Skin of body (tissue), 2 donors: ENCODE results near the gene ATXN2L. TPM values are rescaled to one million over a fixed set of nuclear protein-coding genes. Genes with fewer than 3 reads are reported as not detected.
A peak's percentile ranks its signal among the peaks of the same experiment; 100 is the strongest.
"Not testable (repeated sequence)": the region's sequence is repeated elsewhere in the genome, so short reads cannot be mapped to it uniquely, and the experiment has no call there.

Experiments
- DNase-seq: peaks from one replicate; lab custom pipeline; 2025; lab: John Stamatoyannopoulos, UW
- total RNA-seq: library from RNA; depleted of rRNA; stranded (reverse); fragments of >200 nt; gene quantifications from one replicate; pipeline ENCODE4 v1.2.3, GENCODE V29; 2014

Gene ATXN2L
- total RNA-seq, 1 donor from 2014 or later, result 48.2 TPM

DNA sequence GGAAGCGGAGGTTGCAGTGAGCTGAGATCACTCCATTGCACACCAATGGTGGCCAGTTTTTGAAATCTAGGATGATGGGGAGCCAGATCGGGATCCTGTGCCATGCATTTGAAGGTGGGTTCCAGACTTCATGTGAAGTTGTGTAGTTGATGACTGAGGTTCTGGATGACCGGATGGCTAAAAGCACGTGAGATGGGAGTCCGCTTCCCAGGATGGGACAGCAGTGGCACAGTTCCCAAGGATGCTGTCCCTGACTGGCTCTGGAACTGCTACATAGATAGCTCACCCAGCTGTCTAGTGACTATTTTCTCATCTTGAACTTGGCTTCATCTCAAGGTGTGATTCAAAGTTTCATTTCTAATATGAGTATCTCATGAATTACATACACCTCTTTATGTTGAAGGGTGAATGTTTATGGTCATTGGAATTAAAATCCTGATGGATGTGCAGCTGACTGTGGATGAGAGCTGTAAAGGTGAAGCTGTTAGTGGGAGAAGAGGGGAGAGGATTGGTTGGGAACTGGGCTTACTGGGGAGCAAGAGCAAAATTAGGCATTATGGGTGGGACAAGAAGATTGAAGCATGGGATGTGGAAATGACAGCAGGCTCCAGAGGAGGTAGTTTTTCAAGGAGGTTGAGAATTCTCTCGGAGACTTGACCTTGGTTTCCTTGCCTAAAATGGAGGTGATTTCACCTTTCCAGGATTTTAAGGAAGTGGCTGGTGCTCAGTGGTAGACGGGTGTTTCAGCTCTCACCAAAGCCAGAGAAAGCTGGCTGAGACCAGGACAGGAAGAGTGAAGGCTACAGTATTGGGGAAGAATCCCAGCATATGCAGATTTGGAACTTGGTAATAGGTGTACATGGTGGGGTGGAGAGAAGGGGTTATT is 15.1 kb downstream of the ATXN2L start:
- no peak for DNase-seq

DNA sequence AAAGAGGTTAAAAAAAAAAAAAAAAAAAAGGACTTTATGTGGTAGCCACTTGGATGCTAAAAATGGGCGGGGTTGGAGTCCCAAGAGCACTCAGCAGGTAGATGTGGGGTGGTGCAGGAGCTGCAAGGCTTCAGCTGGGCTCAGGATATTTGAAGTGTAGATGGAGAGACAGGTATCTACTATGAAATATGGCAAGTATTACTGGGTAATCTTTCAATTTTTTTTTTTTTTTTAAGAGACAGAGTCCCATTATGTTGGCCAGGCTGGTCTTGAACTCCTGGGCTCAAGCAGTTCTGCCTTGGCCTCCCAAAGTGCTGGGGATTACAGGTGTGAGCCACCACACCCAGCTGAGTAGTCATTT is 15.7 kb downstream of the ATXN2L start:
- no peak for DNase-seq

DNA sequence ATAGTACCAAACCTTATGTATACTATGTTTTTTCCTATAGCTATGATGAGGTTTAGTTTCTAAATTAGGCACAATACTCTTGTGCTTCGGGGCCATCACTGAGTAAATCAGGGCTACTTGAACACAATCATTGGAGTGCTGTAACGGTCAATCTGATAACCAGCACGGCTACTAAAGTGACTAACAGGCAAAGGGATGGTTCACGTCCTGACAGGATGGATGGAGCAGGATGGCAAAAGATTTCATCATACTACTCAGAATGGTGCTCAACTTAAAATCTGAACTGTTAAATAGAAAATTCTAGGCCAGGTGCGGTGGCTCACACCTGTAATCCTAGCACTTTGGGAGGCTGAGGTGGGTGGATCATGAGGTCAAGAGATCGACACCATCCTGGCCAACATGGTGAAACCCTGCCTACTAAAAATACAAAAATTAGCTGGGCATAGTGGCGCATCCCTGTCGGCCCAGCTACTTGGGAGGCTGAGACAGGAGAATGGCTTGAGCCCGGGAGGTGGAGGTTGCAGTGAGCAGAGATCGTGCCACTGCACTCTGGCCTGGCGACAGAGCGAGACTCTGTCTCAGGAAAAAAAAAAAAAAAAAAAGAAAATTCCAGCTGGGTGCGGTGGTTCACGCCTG is 16.3 kb downstream of the ATXN2L start:
- DNase-seq, result no peak

DNA sequence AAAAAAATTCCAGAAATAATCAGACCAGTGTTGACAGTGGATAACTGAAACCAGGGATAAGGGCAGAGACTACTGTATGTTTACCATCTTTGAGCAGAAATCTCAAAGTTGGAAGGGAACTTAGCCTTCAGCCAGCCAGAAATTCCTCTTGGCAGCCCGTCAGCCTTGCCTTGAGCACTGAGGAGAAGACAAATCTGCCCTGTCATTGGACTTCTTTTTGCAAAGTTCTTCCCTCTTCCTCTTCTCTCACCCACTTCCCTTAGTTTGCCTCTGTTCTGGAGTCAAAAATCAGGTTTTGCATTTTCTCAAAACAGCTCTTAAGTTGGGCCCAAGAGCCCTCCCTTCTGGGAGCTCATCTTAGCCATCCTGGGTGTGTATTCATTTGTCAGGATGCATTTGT is 17.1 kb downstream of the ATXN2L start:
- no peak for DNase-seq

DNA sequence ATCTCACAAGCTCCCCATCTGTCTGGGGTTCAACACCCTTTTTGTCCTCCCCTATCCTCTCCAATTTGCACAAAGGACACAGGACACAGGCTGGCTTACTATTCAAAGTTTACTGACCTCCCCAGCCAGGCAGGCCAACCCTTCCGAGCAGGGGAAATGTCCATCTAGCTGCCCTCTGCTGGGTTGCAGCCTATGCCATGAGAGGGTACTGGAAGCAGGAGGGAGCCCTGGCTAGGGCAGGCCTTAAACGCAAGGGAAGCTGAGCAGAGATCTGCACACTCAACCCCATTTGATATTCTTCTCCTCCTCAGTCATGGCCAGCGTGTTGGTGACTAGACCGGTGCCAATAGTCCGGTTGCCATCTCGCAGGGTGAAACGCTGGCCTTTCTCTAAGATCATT is 19.9 kb downstream of the ATXN2L start:
- DNase-seq, result no peak

DNA sequence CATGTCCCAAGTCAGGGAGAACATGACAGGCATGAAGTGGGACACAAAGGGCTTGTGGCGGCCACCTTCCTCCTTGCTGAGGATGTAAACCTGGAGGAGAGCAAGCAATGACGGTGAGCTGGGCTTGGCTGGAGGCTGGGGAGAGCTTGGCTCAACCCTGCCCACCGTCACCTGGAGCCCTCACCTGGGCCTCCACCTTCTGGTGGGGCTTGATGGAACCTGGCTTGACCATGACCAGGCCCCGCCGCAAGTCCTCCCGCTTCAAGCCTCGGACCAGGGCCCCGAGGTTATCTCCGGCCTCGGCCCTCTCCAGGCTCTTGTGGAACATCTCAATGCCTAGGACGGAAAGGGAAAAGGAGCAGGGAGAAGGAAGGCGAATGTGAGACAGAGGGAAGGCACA is 21.0 kb downstream of the ATXN2L start:
- DNase-seq, result no peak

DNA sequence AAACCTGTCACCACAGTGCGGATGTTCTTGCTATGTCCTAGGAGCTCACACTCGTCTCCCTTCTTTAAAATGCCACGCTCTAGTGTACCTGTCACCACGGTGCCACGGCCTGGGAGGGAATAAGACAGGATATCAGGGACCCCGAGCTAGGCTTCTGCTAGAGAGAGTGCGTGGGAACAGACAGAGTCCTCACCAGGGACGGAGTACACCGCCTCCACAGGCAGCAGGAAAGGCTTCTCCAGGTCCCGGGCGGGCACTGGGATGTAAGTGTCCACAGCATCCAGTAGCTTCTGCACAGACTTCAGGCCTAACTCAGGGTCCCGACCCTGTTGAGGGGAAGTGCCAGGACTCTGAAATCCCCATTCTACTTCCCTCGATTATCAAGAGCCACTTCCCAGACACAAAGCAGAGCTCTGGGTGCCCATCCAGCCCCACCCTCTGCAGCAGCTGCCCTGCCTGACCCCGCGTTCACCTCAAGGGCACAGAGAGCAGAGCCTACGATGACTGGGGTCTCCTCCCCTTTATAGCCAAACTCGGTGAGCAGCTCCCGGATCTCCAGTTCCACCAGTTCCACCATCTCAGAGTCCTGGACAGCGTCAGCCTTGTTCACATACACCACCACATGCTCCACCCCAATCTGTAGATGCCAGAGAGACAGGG is 21.6 kb downstream of the ATXN2L start:
- no peak for DNase-seq

DNA sequence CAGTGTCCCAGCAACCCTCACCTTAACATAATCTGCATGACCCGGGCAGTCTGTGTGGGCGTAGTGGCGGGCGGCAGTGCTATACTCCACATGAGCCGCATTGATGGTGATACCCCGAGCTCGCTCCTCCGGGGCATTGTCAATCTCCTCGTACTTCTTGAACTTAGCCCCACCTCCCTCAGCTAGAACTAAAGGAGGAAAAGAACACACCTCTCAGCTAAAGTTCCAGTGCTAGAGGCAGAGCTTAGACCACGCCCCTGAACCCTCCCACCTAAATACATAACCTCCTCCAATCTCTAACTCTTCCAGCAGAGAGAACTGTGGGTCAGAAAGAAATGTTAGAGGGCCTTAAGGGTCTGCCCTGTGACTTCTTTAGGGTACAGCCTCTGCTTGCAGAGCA is 22.5 kb downstream of the ATXN2L start:
- no peak for DNase-seq

DNA sequence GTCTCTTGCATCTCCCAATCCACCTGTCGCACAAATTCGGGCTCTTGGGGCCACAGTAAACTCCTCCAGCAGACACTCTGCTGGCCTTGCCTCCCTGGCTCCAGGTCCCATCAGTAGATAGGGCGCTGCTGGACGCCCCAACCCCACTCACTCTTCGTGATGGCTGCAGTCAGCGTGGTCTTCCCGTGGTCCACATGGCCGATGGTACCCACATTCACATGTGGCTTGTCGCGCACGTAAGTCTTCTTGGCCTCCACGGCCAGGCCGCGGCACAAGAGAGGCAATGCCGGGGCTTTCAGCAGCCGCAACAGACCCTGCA is 22.9 kb downstream of the ATXN2L start:
- no peak for DNase-seq

DNA sequence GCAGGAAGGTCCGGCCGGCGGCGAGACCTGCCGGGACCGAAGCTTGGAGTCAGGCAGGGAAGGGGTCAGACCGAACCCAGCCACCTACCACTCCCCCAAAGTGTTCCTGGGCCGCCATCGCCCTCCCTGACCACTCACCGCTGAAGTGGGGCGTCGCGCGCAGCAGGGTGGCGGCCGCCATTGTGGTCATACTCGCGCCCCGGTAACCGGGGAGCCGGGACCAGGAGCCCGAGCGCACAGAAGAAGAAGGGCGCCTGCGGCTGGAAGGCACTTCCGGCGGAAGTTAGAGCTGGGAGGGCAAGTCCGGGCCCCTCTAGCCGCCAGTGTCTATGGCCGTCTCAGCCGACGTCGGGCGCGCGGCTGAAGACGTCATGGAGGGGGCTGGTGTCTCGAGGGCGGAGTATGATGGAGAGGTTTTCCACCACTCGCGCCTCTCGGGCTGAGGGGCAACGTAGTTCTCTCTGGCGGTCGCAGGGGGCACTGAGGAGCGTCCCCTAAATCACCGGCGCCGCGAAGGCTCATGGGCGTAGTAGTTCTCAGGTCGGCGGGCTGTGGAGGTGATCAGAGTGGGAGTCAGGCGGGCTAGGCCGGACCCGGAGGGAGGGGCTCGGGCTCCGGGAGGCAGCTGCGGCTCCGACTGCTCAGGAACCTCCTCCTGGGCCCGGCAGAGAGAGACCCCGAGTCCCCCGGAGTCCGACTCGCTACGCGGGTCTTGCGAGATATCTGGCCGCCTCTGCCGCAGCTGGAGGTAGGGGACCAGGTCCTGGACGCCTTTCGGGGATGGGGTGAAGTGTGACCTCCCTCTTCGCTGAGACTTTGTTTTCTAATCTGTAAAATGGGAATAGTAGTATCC is 23.5 kb downstream of the ATXN2L start, which contains the start of gene TUFM:
Gene TUFM (minus strand): TSS at position 269 of the 853 bp plus-strand sequence. CDS start 79 bp downstream, at position 190.
- DNase-seq, result peak; percentile 99

DNA sequence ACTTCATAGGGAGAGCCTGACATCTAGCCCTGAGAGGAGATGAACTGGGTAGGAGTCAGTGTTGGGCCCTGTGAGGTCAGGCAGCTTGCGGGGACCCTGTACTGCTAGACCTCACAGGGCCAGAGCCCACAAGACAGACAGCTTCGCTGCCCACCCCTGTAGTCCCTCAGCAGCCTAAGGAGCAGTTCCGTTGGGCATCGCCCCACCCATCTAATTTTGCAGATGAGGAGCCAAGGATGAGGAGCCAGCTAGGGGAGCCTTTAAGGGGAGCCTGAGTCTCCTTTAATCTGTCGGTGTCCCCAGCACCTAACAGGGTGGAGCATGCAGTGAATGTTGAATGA is 24.1 kb downstream of the ATXN2L start:
- DNase-seq, result no peak

DNA sequence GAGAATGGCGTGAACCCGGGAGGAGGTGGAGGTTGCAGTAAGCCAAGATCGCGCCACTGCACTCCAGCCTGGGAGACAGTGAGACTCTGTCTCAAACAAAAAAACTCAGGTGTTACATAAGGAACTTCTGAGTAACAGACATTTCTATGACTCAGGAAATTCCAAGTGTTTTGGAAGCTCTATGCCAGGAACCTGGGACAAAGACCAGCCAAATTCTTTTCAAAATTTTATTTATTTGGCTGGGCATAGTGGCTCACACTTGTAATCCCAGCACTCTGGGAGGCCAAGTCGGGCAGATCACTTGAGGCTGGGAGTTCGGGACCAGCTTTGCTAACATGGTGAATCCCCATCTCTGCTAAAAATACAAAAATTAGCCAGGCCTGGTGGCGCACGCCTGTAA is 35.6 kb downstream of the ATXN2L start:
- DNase-seq, result no peak

DNA sequence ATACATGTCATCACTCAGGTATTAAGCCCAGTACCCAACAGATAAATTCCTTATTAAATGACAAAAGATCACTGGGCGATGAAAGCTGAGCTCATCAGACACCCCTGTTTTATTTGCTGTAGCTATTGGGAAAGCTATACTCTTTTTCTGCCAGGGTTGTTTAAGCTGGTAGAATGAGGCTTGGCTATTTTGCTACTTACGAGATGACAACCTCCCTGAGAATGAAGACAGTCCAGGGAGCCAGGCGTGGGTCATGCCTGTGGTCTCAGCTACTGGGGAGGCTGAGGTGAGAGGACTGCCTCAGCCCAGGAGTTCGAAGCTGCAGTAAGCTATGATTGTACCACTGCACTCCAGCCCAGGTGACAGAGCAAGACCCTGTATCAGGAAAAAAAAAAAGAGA is 36.5 kb downstream of the ATXN2L start:
- DNase-seq, result no peak

DNA sequence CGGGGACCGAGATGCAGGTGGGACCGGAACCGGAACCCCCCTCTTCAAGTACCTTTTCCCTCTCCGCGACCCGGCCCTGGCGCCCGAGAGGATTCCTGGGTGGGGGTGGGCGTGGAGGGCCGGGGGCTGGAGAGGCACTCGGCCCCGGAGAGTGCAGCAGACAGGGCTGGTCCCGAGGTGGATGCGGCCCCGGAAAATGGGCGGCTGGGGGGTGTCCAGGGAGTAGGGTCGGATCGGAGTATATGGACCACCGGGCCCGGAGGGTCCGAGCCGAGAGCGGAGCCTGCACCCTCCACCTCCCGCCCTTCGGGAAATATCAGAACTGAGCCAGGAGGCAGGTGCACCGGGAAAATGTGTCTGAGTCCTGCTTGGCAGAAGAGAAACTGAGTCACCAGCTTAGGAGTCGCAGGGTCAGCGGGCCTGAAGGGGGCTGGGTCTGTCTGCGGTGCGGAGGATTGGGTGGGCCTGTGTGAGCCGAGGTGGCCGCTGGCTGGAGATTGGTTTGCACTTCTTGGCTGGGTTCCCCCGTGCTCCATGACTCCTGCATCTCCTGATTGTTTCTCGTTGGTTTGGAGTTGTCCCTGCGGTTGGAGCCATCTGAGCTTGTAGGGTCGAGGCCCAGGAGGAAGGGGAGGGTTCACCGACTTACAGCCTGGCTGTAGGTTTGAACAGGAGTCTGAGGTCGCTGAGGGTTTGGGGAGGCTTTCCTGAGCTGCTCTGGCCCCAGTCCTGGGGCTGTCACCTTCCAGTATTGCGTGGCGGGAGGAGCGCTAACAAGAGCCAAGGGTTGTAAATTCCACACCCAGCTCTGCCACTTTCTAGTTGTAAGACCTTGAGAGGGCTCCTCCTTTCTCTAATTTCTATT is 41.4 kb downstream of the ATXN2L start:
- peak; percentile 25 for DNase-seq

DNA sequence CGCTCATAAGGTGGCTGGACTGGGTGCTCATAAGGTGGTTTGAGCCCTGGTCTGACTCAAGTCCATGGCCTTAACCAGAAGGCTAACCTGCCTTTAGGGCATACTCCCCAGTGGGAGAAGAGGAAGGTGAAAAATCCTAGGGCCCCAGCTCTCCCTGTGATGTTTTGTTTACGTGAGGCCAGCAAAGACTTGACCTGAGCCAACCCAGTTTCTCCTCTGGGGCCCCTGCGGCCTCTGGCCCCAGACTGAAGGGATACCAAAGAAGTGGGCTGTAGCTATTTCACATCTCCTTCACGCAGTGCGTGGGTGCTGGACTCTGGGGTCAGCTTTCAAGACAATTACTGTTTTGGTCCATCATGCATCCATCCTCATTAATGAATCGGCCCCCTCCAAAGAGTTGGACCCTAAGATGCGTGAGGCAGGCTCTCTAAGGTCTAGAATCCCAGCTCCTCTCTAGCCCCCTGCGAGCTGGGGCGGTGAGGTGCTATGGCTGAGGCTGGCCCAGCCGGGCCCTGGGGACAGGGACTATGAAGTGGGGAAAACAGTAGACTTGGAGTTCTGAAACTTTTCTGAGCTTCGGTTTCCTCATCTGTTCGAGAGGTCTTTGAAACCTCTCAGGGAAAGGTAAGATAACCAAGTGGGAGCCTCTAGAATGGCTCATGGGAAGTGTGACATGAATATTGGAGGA is 42.3 kb downstream of the ATXN2L start:
- no peak for DNase-seq

DNA sequence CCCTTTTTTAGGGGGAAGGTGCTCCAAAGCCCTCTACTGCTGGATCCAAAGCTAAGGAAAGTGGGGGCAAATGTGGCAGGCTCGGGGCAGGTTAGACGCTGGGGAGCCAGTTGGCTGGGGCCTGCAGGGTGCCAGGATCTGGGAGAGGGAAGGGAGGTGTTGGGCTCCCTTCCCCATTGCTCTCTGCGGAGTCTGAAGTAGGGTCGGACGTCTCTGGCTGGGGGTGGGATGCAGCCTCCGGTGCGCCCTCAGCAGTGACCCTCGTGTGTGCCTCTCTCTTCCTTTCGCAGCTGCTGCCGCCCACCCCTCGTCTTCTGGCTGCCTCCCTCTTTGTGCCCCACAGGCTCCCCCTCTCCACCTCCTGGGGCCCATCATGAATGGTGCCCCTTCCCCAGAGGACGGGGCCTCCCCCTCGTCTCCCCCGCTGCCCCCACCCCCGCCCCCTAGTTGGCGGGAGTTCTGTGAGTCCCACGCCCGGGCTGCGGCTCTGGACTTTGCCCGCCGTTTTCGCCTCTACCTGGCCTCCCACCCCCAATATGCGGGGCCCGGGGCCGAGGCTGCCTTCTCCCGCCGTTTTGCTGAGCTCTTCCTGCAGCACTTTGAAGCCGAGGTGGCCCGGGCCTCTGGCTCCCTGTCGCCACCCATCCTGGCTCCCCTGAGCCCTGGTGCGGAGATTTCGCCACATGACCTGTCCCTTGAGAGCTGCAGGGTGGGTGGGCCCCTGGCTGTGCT is 43.1 kb downstream of the ATXN2L start:
- DNase-seq, result no peak

DNA sequence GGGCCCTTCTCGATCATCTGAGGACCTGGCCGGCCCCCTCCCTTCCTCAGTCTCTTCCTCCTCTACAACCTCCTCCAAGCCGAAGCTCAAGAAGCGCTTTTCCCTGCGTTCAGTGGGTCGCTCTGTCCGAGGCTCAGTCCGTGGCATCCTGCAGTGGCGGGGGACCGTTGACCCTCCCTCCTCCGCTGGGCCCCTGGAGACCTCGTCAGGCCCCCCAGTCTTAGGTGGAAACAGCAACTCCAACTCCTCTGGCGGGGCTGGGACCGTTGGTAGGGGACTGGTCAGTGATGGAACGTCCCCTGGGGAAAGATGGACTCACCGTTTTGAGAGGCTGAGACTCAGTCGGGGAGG is 43.6 kb downstream of the ATXN2L start:
- DNase-seq, result no peak

DNA sequence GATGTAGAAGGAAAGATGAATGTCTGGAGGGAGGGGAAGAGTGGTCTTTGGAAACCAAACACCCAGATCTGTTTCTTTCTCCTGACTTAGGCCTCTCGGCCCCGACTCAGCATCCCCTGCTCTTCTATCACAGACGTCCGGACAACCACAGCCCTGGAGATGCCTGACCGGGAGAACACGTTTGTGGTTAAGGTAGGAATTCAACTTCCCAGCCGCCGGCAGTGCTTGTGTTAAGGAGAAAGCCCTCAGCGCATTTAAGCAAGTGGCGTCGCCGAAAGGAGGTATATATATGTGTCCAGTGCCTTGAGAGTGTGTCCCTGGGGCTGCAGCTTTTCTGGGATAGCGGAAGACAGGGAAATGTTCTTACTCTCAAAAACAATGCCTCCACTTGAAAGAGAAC is 44.4 kb downstream of the ATXN2L start:
- DNase-seq, result no peak

DNA sequence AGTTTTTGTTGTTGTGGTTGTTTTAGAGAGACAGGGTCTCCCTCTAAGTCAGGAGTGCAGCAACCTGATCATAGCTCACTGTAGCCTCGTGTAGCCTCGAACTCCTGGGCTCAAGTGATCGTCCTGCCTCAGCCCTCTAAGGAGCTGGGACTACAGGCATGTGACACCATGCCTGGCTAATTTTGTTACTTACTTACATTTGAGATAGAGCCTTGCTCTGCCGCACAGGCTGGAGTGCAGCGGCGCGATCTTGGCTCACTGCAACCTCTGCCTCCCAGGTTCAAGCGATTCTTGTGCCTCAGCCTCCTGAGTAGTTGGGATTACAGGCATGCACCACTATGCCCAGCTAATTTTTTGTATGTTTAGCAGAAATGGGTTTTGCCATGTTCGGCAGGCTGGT is 44.8 kb downstream of the ATXN2L start:
- DNase-seq, result not testable (repeated sequence)

DNA sequence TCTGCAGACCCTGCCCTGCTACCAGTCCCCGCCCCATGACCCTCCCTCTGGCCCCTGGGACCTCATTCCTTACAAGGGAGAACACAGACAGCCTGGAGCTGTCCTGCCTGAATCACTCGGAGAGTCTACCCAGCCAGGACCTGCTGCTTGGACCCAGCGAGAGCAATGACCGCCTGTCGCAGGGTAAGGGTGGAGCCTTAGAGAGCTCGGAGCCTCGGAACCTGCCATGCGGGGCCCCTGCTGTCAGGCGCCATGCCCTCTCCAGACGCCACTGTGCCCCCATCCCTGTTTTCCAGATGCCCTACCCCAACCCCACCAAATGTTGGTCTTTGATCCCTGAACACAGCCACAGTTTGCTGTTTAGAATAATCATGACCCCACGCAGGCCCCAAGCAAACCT is 46.4 kb downstream of the ATXN2L start:
- DNase-seq, result no peak
